NCI-H460 (cell line): ENCODE data around the gene CBX1. TPM values are rescaled to one million over a fixed set of nuclear protein-coding genes. Genes with fewer than 3 reads are reported as not detected.

ENCODE experiments used
- DNase-seq: peaks from one replicate; pipeline ENCODE4 v3.0.0-alpha.2; 2016; ENCODE audit warnings: low read depth; ENCODE audit errors: extremely low read depth
- small RNA-seq, 2 experiments: library from RNA; depleted of rRNA; stranded (forward); fragments of <200 nt; gene quantifications; one replicate each; pipeline ENCODE3, GENCODE V24; 2014
- total RNA-seq: library from RNA; depleted of rRNA; stranded (reverse); fragments of >200 nt; shearing (Covaris generic); gene quantifications from 2 replicates; pipeline ENCODE4 v1.2.3, GENCODE V29; 2014; rRNA removed

CBX1 gene
- total RNA-seq, 1 experiment from 2014 or later: 57.8 TPM

DNA sequence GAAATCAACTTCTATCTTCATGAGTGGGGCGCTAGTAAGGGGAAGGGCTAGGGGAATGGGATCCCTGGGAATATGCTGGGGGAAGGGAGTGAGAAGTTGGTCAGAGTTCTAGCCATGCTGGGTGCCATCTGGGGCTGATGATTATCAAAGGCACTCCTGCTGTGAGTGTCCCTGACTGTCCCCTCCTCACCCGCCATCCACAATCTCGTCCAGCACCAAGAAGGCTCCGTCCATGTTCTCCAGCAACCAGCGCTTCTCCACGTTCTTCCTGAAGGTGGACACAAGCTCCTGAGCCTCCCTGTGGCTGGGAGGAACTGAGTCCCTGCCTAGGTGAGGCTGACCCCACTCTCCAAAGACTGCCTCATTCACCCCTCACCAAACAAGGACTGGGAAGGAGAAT, 69.3 kb downstream of the CBX1 start:
- DNase-seq: no peak

DNA sequence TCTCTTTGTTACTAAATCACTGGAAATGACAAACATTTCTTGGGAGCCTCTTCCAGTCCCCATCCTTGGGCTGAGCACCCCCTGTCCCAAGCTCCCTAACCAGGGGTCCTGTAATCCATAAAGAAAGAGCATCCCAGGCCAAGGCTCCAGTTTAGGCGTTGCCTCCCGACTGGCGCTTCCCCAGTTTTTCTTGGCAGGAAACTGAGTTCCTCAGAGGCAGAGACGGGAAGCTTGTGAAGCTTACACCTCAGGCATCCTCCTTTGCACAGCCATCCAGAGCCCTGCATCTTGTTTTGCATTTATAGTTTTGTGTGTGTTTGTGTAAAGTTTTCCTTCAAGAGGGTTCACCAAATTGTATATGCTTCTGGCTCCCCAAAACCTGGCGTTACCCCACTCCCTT, 70.7 kb downstream of the CBX1 start:
- DNase-seq: no peak

DNA sequence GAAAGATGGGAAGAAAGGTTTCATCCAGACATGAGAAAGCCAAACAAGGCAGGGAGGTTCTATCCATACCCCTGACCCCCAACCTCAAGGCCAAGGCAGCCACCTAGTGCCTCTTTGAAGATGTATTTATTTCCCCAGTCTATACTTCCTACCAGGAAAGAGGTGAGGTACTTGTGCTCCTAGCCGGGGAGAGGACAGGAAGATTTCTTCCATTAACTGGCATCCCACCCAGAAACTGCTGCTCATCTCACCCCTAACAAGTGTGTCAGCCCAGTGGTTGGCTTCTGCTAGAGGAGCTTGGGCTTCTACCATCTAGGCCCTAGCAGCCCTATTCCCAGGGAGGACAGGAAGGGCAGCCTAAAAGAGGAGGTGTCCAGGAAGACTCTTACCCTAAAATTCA, 72.5 kb downstream of the CBX1 start:
- no peak for DNase-seq

DNA sequence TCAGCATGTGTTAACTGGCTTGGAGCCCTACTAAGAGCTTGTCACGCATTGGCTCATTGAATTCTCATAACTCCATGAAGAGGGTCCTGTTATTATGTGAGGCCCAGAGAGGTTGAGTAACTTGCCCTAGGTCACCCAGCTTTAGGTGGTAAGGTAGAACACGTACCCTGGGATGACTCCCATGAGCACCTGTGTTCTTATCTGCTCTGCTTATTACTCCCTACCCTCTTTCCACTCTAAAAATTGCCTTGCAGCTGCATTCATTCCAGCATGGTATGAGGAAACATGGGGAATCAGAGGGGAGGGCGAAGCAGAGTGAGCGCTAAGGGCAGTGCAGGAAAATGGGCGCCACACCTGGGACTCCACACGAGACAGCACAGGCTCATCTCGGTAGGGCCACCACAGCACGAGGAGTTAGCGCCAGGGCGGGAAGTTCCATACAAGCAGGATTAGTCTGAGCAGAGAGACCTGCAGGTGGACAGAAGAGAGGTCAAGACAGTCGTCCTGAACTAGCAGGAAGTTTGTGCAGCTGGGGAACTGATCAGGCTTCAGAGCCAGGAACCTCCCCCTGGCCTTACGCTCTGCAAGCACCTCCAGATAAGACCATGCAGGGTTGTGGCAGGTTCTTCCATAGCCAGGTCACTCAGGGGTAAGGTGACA, 73.8 kb downstream of the CBX1 start:
- no peak for DNase-seq

DNA sequence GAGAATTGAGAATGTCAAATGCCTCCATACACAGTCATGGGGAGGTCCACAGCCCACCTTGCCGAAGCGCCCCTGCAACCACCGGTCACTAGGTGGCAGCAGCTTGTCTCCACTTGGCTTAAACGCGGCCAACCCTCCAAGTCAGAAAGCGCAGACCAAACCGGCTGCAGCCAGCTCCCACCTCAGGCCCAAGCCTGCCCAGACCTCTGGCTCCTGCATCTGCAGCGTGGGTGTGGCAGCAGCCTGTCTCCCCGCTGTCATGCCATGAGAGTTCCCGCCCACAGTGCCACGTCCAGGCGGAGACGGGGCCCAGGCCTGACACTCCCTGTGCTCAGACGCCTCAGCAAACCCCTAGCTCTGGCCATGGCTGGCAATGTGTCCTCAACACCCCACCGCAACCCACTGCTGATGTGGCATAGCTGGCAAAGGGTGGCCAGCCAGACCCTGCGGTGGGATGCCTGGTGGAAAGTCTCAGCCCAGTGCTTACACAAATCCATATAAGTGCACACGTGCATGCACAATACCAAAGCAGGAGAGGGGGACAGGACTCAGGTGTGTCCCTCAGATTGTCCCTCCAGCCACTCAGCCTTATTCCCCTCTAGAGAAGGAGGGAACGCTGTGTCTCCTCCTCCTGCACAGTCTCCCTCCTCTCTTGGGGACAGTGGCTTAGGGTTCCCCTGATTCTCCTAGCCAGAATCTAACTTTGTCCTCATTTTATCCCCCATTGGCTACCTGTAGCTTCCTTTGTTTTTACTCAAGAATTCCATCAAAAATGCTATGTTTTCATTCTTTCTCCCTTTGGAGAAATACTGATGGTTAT, 74.6 kb downstream of the CBX1 start:
- DNase-seq: peak; percentile 75

DNA sequence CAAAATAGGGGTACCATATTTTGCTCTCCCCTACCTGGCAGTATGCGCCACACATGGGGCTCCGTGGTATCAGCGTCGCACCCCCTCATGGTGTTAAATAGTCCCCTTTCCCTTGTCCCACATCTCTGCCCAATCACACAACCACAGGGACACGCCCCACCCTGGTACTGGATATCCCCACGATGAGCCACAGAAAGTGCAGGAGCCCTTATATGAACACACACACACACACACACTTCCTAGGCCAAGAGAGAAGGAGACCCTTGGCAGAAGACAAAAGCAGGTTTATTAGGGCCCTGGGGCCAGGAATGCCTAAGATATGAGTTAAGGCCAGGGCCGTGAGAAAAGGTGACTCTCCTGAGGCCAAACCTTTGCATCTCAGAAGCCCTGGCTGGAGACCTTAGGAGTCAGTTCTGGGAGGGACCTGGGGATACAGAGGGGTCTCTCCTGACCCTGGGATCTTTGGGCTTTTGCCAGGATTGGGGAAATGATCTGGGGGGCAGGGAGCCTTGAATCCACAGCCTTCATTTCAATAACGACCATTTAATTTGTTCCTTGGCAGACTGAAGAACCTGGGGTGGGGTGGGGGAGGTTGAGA, 75.3 kb downstream of the CBX1 start:
- DNase-seq: no peak

DNA sequence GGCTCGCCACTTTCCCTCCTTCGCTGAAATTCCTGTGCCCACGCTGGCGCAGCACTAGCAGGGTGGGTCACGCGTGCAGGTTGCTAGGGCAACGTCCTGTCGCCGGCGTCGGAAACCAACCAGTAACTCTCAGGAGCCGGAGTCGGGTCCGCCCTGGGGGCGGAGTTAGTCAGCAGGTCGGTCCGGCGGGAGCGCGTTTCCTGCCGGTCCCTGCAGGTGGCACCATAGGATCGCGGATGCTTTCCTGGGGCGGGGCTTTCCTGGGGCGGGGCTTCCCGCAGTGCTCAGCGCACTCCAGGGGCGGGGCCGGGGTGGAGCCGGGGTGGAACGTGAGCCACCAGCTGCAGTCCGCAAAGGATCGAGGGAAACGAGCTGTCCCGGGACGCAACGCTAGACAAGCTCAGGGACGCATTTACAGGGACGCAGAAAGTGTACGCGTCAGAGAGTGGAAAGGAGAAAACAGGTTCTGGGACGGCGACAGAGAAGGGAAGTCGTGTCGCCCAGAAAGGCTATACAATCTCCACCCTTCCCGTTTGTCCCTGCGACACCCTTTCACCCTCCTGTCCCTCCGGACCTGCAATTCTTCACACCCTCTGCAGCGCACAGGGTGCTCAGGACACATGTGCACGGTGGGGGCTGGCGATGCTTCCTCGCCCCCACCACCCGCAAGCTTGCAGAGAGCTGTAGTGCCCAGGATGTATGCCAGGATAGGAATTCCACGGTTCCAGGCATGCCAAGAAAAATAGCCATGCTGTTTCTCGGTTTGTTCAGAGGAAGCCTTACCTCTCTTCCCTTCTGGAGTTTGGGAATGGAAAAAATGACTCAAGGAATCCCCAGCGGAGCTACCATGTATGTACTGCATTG, 76.0 kb downstream of the CBX1 start:
- DNase-seq: peak; percentile 95

DNA sequence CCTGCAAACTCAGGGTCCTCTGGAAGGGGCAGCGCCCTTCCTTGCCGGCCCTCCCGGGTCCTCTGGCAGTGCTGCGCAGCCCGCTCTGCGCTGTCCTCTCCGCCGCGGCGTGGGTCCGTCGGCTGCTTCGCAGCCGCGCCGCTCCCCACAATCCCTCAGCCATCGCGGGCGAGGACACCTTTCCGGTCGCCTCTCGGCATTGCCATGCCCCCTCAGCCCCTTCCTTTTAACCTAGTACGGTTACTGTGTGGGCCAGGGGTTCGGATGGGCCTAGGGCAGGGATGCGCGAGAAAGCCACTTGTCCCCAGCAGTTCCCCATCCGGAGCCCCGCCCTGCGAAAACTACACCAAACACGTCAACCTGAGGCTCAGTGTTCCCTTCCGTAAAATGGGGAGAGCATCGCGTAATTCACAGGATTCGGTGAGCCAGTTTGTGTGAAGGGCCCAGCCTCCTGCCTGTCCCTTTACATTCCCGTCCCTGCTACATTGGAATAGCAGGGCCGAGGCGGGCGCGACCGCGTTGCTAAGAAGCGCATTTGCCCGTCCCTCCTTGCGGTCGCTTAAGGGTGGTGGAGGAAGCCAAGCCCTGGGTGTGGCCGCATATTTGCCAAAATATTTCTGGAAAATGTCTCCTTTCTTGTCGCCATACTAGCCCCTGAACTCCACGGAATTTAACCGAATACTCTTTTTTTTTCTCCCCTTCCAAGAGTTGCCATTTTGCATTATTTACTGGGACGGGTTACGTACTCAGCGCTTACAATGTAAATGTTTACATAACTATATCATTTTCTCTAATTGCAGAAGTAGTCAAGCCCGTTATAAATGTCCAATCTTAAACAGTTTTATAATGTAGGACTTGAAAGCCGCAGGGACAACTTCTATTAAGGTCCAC, 76.9 kb downstream of the CBX1 start:
- peak; percentile 54 for DNase-seq

DNA sequence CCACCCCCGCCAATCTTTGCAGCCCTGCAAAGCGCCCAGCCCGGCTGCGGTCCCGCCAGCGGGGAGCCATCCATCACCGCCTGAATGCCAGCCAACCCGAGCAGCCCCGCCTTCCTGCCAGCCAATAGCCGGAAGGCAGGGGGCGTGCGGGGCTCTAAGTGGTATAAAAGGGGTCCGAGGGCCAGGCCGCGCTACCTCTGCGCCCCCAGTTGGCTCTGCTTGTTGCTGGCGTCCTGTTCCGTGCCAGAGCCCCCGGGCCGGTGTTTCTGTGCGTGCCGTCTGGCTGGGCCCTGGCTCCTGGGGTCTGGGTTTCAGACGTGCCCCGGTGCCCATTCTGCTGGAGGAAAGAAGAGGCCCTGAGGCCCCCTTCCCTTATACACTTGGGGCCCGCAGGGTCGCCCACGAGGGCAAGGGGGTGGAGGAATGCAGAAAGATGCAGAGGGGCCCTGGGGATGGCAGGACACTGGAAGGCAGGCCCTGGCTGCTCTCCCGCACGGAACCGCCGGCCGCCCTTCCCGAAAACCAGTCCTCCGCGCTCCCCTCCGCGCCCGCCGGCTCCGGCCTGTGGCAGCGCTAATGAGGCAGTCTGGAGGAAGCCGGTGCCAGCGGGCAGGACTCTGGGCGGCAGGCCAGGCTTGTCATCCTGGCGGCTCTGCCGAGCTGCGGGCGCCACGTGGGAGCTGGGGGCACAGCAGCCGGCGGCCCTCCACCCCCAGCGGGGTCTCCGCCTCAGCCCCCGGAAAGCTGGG, 77.7 kb downstream of the CBX1 start:
- peak; percentile 84 for DNase-seq

DNA sequence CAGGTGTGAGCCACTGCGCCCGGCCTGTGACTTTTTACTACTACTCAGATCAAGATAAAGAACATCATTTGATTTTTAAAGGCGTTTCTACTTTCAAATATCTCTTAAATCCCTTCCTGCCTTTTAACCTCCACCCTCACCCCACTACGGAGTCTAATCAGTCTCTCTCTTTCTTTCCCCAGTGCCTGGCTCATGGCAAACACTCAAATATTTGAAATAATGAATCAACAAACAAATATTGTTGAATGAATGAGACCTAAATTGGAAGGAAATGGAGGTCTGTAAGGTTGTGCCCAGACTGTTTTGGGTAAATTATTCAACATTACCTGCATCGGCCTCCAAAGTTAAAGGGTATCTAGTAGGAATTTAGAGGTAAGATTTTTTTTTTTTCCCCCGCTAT, 78.4 kb downstream of the CBX1 start:
- DNase-seq: no peak

DNA sequence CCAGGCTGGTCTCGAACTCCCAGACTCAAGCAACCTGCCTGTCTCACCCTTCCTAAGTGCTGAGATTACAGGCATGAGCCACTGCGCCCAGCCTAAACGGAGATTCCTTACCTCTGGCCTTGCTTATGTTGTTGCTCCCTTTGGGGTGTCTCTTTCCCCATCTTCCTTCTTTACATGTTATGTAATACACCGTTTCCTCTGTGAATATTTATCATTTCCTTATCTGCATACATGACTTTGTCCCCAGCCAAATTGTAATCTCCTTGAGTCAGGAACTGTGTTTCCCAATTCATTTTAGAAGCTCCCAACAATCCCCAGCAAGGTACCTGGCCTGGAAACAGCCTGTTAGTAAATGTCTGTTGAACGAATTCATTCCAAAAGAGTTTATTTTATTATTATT, 79.3 kb downstream of the CBX1 start:
- DNase-seq: no peak

Small RNA genes lying within 50 kb of the gene (small RNA-seq; reads per million reads assigned to genes)
- 0 reads per million in 2 experiments for gene AC004477.2
- gene MIR152: 1.5 to 32.4 reads per million in 2 experiments
- 0 to 0.18 reads per million in 2 experiments for gene RNU6-1201P

Other genes with a start within 250 kb of the CBX1 start
- gene SP2, start 205.2 kb downstream of the CBX1 start, total RNA-seq: 1.9 and 2.4 TPM in 2 replicates
- 23.2 and 28.6 TPM in 2 replicates for gene PNPO, start 159.9 kb downstream of the CBX1 start, total RNA-seq
- gene PRR15L, start 143.6 kb downstream of the CBX1 start, total RNA-seq: not detected in 2 replicates
- gene CDK5RAP3, start 130.4 kb downstream of the CBX1 start, total RNA-seq: 46.6 and 75.2 TPM in 2 replicates
- gene COPZ2, start 63.7 kb downstream of the CBX1 start, total RNA-seq: 8.5 and 12.3 TPM in 2 replicates
- 123 and 142 TPM in 2 replicates for gene NFE2L1, start 53.1 kb downstream of the CBX1 start, total RNA-seq
- 12.3 and 12.9 TPM in 2 replicates for gene SNX11, start 6.3 kb upstream of the CBX1 start, total RNA-seq